HG03457 (cell line): Measurements from ENCODE around the gene FBXW8.

Source experiments
- ATAC-seq: cut with Tn5 transposase; IDR thresholded peaks from one replicate; pipeline ENCODE4 v1.9.1; 2021; ENCODE audit warnings: moderate number of reproducible peaks; ENCODE audit not compliant: unreplicated experiment

Gene FBXW8

GRCh38 chr12:117019866-117020265, 109.1 kb downstream of the FBXW8 start:
- ATAC-seq: no peak

- no peak for ATAC-seq
Measured at GRCh38 chr12:117020536-117021220, 109.9 kb downstream of the FBXW8 start.

GRCh38 chr12:117022465-117022864, 111.7 kb downstream of the FBXW8 start:
- ATAC-seq: no peak

- ATAC-seq: no peak
Measured at GRCh38 chr12:117023998-117024960, 113.5 kb downstream of the FBXW8 start.

GRCh38 chr12:117024961-117025480, 114.3 kb downstream of the FBXW8 start:
- ATAC-seq: no peak

GRCh38 chr12:117025481-117026151, 114.9 kb downstream of the FBXW8 start:
- ATAC-seq: no peak

GRCh38 chr12:117026343-117026742, 115.6 kb downstream of the FBXW8 start:
- no peak for ATAC-seq

GRCh38 chr12:117026921-117027250, 116.1 kb downstream of the FBXW8 start:
- no peak for ATAC-seq

- ATAC-seq: no peak
Measured at GRCh38 chr12:117027251-117028086, 116.7 kb downstream of the FBXW8 start.

- ATAC-seq: no peak
Measured at GRCh38 chr12:117028254-117028653, 117.5 kb downstream of the FBXW8 start.

- no peak for ATAC-seq
Measured at GRCh38 chr12:117030187-117030900, 119.6 kb downstream of the FBXW8 start.

GRCh38 chr12:117031843-117032592, 121.3 kb downstream of the FBXW8 start:
- ATAC-seq: no peak

- no peak for ATAC-seq
Measured at GRCh38 chr12:117032593-117033381, 122.0 kb downstream of the FBXW8 start.

GRCh38 chr12:117033382-117034221, 122.9 kb downstream of the FBXW8 start:
- ATAC-seq: no peak

GRCh38 chr12:117034249-117034648, 123.5 kb downstream of the FBXW8 start:
- no peak for ATAC-seq

- no peak for ATAC-seq
Measured at GRCh38 chr12:117034701-117035151, 124.0 kb downstream of the FBXW8 start.

GRCh38 chr12:117035287-117035686, 124.5 kb downstream of the FBXW8 start:
- no peak for ATAC-seq
